GM12875 (cell line): ENCODE measurements around the gene NECTIN1.

Experiments
- H3K4me3 ChIP-seq: one replicate; pipeline ENCODE4 v1.5.1; 2011; ENCODE audit warnings: low read depth, low read length, control low read depth
- TF ChIP-seq, protein P1 (sequence below): IDR thresholded peaks from 2 replicates; pipeline ENCODE4 v1.5.1; 2011; ENCODE audit warnings: low read depth, mild to moderate bottlenecking, control low read depth, inconsistent platforms, low read length, moderate library complexity, borderline replicate concordance; ENCODE audit not compliant: insufficient read depth

NECTIN1 gene

GRCh38 chr11:119671051-119671450 lies 57.9 kb downstream of the NECTIN1 start:
- no peak overlapping the region for H3K4me3 ChIP-seq
- TF ChIP-seq, protein P1, sequence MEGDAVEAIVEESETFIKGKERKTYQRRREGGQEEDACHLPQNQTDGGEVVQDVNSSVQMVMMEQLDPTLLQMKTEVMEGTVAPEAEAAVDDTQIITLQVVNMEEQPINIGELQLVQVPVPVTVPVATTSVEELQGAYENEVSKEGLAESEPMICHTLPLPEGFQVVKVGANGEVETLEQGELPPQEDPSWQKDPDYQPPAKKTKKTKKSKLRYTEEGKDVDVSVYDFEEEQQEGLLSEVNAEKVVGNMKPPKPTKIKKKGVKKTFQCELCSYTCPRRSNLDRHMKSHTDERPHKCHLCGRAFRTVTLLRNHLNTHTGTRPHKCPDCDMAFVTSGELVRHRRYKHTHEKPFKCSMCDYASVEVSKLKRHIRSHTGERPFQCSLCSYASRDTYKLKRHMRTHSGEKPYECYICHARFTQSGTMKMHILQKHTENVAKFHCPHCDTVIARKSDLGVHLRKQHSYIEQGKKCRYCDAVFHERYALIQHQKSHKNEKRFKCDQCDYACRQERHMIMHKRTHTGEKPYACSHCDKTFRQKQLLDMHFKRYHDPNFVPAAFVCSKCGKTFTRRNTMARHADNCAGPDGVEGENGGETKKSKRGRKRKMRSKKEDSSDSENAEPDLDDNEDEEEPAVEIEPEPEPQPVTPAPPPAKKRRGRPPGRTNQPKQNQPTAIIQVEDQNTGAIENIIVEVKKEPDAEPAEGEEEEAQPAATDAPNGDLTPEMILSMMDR = no peak

DNA sequence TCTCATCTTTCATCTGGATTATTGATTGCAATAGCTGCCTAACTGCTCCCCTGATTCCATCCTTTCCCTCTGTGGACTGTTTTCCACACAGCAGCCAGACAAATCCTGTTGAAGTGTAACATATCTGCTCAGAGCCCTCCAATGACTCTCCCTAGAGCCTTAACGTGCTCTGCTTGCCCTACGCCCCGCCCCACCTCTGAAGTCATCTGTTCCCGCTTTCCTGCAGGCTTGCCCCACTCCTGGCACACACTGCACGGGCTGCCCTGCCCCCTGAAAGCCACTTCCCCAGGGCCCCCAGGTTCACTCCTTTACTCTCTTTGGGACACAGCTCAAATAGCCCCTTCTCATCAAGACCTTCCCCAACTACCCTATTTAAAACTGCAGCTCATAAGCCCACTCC lies 59.5 kb downstream of the NECTIN1 start:
- no peak overlapping the region for H3K4me3 ChIP-seq

DNA sequence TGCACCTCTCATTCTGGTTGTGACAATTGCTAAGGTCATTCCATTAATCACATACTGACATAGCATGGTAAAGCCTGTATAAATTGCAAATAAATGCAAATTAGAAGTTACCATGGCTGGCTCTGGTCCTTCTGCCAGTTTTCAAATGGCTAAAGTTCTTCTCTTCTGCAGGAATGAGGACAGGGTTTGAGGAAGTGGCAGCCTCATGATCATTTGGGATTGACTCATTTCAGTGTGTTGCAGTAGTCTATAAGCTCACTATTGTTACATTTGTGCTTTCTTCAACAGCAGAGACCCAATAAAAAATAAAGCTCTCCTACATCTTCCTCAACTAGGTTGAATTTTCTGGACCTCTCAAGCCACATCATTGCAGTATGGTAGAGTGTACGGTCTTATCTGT lies 60.3 kb downstream of the NECTIN1 start:
- TF ChIP-seq, protein P1 = no peak
- no peak overlapping the region for H3K4me3 ChIP-seq

More for the DNA sequence above, 59.5 kb downstream of the NECTIN1 start:
- TF ChIP-seq, protein P1 = no peak

DNA sequence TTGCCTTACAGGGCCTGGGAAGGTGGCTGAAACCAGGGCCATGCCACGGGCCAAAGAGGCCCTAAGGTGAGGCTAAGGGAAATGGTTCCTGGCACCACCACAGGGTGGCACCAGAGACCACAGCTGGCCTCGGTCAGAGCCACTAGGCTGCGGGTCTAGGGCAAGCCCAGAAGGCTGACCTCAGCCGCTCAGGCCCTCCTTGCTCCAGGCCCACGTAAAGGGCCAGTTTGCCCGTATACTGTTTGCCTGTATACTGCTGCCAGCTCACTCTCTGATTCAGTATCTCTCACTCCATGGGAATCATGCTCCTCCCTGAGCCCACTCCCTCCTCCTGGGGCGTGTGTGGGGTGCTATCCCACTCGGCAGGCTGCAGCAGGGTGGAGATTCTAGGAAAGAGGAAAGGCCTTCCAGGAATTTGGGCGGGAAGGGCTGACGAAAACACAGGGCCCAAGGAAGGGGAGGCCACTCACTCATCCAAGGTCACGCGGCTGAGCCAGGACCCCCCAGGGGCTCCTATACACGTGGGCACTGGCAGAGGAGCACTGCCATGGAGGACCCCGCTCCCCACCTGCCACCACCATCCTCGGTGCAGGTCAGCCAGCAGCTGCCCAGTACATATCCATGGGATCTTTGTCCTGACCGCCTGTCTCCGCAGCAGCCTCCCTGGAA lies 62.4 kb downstream of the NECTIN1 start:
- TF ChIP-seq, protein P1 = peak; percentile 95
- H3K4me3 ChIP-seq = no peak overlapping the region

- TF ChIP-seq, protein P1 = no peak
- H3K4me3 ChIP-seq = no peak overlapping the region
Measured at GRCh38 chr11:119666061-119666460, 62.9 kb downstream of the NECTIN1 start.

DNA sequence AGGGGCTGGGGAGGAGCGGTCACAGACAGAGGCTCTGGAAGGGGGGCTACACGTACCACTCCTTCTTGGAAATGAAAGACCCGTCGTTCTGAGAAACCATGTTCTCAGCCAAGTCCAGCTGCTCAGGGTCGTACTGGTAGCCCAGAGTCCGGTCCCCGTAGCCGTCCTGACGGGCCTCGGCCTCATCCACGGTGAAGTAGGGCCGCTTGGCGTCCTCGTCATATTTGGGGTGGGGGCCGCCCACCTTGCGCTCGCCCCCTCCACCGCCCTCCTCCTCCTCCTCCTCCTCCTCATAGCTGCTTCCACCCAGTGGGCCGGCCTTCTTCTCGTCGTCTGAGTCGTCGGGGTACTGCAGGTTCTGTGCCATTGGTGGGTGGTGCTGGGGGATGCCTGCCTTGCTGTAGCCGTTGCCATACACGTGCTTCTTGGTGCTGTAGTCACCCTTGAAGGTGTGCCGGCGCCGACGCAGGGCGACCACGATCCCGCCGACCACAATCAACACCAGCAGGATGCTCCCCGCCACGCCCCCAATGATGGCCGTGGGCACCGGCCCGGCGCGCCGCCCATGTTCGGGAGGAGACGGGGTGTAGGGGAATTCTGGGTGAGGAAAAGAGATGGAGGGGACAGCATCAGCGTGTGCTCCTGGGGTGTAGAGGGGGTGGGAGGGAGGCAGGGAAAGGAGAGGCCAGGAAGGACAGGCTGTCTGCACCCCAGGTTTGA lies 64.1 kb downstream of the NECTIN1 start:
- no peak overlapping the region for H3K4me3 ChIP-seq
- TF ChIP-seq, protein P1 = no peak
